ENCODE results near the gene MAGED4. TPM values are rescaled to one million over a fixed set of nuclear protein-coding genes. Genes with fewer than 3 reads are reported as not detected.
"Not testable (repeated sequence)": the region's sequence is repeated elsewhere in the genome, so short reads cannot be mapped to it uniquely, and the experiment has no call there.

The MAGED4 gene
- total RNA-seq: 10 to 100 TPM in 1 of 6 donors, 1 to 10 TPM in 4, under 1 TPM in 1; 0.11 to 27.2 (median 1.6) TPM

DNA sequence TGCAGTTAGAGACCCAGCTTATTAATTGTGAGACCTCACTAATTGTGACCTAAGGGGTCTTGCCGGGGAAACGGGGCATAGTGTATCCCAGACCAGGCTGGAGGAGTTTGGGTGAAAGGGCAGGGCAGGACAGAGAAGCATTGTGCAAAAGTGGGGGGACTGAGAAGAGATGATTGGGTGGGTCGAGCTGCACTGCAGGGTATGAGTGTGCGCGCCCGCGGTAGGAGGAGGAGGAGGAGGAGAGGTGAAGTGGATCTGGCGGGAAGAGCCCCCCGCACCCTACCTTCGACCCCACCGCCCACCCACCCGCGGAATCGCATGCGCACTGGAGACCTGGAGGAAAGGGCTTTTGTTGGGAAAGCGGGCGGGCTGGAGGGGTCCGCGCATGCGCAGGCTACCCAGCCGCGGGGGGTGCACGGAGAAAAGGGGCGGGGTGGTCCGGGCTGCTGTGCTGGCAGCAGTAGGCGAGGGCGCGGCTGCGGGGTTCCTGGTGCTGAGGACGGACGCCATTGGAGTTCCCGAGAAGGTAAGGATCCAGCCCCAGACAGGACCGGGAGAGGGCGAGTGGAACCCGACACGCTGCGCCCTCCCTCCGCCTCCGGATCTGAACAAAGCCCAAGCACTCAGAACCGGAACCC is at the start of gene MAGED4:
MAGED4 (plus strand) TSS at position 449 of the 638 bp plus-strand sequence. CDS start 1,035 bp downstream, outside the sequence.
- not testable (repeated sequence) for H3K27me3 ChIP-seq, H3K27ac ChIP-seq, H3K9me3 ChIP-seq, H3K36me3 ChIP-seq, H3K4me1 ChIP-seq, DNase-seq, H3K4me3 ChIP-seq
- no CpG with 5 or more reads among the region's 40 CpGs for whole genome bisulfite sequencing, 2 donors
- ATAC-seq (ENCODE audit: low FRiP score in 2 of 2): peak in 1 of 2 donors; percentile 53

GRCh38 chrX:52138830-52139544 is 45.7 kb upstream of the MAGED4 start:
- Histone ChIP-seq H3K9me3 (no peaks in the 10 kb centered on the region), H3K4me3 (no peak overlapping the region), H3K36me3 (no peaks in the 10 kb centered on the region), H3K4me1 (no peaks in the 10 kb centered on the region), H3K27me3 (no peaks in the 10 kb centered on the region), H3K27ac (no peak overlapping the region)
- ATAC-seq (ENCODE audit: low FRiP score in 2 of 2) (peak in 1 of 2 donors; percentile 70), DNase-seq (no peak)
- 75% methylated on average over 2 of the region's 2 CpGs; no CpG with 5 or more reads in 1 of the 2 donors for WGBS, 2 donors
- TF ChIP-seq CTCF (IDR thresholded peaks at IDR 0.05): no peak
- no peak for TF ChIP-seq POLR2A (IDR thresholded peaks at IDR 0.05)
- TF ChIP-seq POLR2AphosphoS5 (IDR thresholded peaks at IDR 0.05): no peak
- TF ChIP-seq EP300 (IDR thresholded peaks at IDR 0.05): no peak

GRCh38 chrX:52139545-52139895 is 45.2 kb upstream of the MAGED4 start:
- no peak overlapping the region for H3K4me3 ChIP-seq
- DNase-seq: no peak
- no peaks in the 10 kb centered on the region for H3K36me3 ChIP-seq
- no peaks in the 10 kb centered on the region for H3K9me3 ChIP-seq
- ATAC-seq (ENCODE audit: low FRiP score in 2 of 2): peak in 1 of 2 donors; percentile 53
- no peak for TF ChIP-seq POLR2A (IDR thresholded peaks at IDR 0.05)
- no peak for TF ChIP-seq EP300 (IDR thresholded peaks at IDR 0.05)
- TF ChIP-seq CTCF (IDR thresholded peaks at IDR 0.05): no peak
- no peaks in the 10 kb centered on the region for H3K27me3 ChIP-seq
- no peak overlapping the region for H3K27ac ChIP-seq
- no peaks in the 10 kb centered on the region for H3K4me1 ChIP-seq

- no peak for DNase-seq
- ATAC-seq (ENCODE audit: low FRiP score in 2 of 2): peak in 1 of 2 donors; percentile 19
- TF ChIP-seq EP300 (IDR thresholded peaks at IDR 0.05): no peak
- no peak for TF ChIP-seq POLR2A (IDR thresholded peaks at IDR 0.05)
- no peak for TF ChIP-seq POLR2AphosphoS5 (IDR thresholded peaks at IDR 0.05)
- TF ChIP-seq CTCF (IDR thresholded peaks at IDR 0.05): no peak
- H3K4me1 ChIP-seq: no peaks in the 10 kb centered on the region
- H3K27me3 ChIP-seq: no peaks in the 10 kb centered on the region
- no peaks in the 10 kb centered on the region for H3K36me3 ChIP-seq
- no peak overlapping the region for H3K27ac ChIP-seq
- WGBS, 2 donors: 90% methylated on average over 1 of the region's 1 CpG; no CpG with 5 or more reads in 1 of the 2 donors
- H3K9me3 ChIP-seq: no peaks in the 10 kb centered on the region
- no peak overlapping the region for H3K4me3 ChIP-seq
These were observed 44.7 kb upstream of the MAGED4 start for GRCh38 chrX:52140020-52140419.

GRCh38 chrX:52150667-52151066 is 34.0 kb upstream of the MAGED4 start:
- H3K4me1 ChIP-seq; H3K4me3 ChIP-seq; ATAC-seq (ENCODE audit: low FRiP score in 2 of 2); H3K9me3 ChIP-seq; H3K27me3 ChIP-seq; H3K36me3 ChIP-seq; H3K27ac ChIP-seq: not testable (repeated sequence)
- WGBS, 2 donors: 95% methylated on average over 10 of the region's 10 CpGs; no CpG with 5 or more reads in 1 of the 2 donors
- DNase-seq: peak in 1 of 2 donors; percentile 10

GRCh38 chrX:52160140-52160539 is 24.5 kb upstream of the MAGED4 start:
- not testable (repeated sequence) for H3K27me3 ChIP-seq; H3K9me3 ChIP-seq; H3K4me1 ChIP-seq; H3K4me3 ChIP-seq; H3K36me3 ChIP-seq; ATAC-seq (ENCODE audit: low FRiP score in 2 of 2); DNase-seq; H3K27ac ChIP-seq
- 79 to 80% methylated on average over 1 to 8 of the region's 8 CpGs for WGBS, 2 donors

Measured in upper lobe of left lung (tissue), 6 donors.